WI38 (cell line): ENCODE results near the gene ZNF329.
A peak's percentile ranks its signal among the peaks of the same experiment; 100 is the strongest.

Source experiments
- H3K4me3 ChIP-seq: 2 replicates; pipeline ENCODE4 v1.5.1; 2011; ENCODE audit warnings: low read depth, mild to moderate bottlenecking, control low read depth, low read length
- TF ChIP-seq, protein P1 (sequence below): IDR thresholded peaks from 2 replicates; pipeline ENCODE4 v1.5.1; 2012; ENCODE audit warnings: low read depth, mild to moderate bottlenecking, control low read depth, low read length

Gene ZNF329

DNA sequence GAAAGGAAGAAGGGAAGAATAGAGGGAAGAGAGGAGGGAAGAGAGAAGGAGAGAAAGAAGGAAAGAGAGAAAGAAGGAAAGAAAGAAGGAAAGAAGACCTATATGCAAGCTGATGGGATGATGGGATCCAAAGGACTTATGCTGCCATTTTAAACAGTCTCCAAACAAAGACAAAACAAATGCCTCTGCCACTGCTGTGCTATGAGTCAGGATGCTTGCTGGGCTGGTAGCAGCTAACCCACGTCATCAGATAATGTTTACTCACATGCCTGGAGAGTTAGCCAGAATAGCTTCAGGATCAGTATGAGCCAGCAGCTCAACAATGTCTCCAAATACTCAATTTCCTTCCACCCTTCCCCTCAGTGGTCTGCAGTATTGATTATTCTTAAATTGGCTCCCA, 20.3 kb upstream of the ZNF329 start:
- no peak overlapping the region for H3K4me3 ChIP-seq
- TF ChIP-seq, protein P1, sequence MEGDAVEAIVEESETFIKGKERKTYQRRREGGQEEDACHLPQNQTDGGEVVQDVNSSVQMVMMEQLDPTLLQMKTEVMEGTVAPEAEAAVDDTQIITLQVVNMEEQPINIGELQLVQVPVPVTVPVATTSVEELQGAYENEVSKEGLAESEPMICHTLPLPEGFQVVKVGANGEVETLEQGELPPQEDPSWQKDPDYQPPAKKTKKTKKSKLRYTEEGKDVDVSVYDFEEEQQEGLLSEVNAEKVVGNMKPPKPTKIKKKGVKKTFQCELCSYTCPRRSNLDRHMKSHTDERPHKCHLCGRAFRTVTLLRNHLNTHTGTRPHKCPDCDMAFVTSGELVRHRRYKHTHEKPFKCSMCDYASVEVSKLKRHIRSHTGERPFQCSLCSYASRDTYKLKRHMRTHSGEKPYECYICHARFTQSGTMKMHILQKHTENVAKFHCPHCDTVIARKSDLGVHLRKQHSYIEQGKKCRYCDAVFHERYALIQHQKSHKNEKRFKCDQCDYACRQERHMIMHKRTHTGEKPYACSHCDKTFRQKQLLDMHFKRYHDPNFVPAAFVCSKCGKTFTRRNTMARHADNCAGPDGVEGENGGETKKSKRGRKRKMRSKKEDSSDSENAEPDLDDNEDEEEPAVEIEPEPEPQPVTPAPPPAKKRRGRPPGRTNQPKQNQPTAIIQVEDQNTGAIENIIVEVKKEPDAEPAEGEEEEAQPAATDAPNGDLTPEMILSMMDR, result no peak

DNA sequence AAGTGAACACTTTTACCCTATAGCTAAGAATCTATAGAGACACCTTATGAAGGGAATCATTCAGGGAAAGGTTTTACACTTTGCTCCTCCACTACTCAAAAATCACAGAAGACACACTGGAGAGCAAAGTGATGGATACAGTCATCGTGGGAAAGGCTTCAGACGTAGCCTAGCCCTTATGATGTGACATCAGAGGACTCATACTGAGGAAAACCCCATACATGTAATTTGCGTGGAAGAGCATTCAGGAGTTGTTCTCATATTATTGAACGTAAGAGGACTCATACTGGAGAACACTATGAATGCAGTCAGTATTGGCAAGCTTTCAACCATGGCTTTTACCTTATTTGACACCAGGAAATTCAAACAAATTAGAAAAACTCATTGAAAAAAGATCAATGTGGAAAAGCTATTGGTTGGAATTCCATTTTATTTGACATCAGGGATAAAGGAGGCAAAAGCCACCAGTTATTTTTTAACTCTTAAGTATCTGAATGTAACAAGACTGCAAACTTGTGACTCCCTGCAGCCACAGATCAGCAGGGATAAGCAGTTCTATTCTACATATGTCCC, 16.2 kb upstream of the ZNF329 start:
- TF ChIP-seq, protein P1, result no peak
- H3K4me3 ChIP-seq, result no peak overlapping the region

DNA sequence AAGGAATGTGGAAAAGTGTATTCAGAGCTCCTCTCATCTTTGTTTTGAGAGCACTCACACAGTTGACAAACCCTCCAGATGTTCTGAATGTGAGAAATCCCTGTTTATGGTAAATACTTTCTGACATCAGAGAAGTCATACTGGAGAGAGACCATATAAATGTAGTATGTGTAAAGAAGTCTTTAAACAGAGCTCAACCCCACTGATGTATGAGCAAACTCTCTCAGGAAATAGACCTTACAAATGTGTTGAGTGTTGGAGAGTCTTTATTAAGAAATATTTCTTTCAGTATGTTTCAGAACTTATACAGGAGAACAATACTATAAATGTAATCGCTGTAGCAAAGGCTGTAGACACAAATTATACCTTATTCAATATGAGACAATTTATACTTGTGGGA, 15.7 kb upstream of the ZNF329 start:
- TF ChIP-seq, protein P1, result no peak
- H3K4me3 ChIP-seq, result no peak overlapping the region

DNA sequence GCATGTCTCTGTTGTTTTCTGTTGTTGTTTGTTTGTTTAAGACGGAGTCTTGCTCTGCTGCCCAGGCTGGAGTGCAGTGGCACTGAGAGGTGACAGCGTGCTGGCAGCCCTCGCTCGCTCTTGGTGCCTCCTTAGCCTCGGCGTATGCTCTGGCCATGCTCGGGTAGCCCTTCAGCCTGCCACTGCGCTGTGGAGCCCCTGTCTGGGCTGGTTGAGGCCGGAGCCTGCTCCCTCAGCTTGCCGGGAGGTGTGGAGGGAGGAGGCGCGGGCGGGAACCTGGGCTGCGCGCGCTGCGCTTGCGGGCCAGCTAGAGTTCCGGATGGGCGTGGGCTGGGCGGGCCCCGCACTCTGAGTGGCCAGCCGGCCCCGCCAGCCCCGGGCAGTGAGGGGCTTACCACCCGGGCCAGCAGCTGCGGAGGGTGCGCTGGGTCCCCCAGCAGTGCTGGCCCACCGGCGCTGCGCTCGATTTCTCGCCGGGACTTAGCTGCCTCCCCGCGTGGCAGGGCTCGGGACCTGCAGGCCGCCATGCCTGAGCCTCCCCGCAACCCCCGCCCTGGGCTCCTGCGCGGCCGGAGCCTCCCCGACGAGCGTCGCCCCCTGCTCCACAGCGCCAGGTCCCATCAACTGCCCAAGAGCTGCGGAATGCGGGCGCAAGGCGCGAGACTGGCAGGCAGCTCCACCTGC, 6.6 kb upstream of the ZNF329 start:
- TF ChIP-seq, protein P1, result no peak
- H3K4me3 ChIP-seq, result no peak overlapping the region

DNA sequence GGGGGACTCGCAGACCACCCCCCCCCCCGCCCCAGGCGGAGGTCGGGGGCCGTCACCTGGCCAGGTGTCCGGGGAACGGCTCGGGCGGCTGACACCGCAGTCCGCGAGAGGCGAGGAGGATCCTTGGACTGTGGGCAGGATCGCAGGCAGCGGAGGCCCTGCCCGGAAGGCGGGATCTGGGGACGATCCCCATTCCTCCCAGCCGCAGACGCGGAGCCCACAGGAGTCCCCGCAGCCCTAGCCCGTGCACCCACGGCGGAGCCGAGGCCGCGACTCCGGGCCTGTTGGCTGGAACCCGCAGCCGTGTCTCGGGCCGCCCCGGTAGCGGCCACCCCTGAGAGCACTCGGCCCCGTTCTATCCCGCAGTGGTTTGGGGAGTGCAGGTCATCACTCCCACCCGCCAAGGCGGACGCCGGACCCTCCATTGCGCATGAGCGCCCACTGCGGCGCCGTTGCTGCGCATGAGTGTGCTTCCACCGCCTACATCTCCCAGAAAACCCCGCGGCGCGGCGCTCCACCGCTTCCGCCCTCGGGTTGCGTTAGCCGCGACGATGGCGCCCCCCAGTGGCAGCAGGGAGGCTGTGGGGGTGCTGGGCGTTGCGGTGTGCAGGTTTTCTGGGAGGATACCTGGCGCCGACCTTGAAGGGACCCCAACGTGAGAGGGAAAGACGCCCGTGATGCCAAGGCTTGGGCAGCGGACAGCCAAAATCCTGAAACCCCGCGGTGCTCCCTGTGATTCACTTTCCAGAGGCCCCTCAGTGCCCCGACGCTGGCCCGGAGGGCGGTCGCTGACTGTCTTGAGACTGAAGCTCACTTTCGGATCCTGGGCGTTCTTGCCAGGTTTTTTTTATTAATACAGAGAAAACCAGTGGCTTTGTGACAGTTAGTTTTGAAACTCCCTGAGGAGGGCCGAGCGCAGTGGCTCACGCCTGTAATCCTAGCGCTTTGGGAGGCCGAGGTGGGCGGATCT, 4.4 kb upstream of the ZNF329 start:
- peak overlapping the region; percentile 93 for H3K4me3 ChIP-seq

DNA sequence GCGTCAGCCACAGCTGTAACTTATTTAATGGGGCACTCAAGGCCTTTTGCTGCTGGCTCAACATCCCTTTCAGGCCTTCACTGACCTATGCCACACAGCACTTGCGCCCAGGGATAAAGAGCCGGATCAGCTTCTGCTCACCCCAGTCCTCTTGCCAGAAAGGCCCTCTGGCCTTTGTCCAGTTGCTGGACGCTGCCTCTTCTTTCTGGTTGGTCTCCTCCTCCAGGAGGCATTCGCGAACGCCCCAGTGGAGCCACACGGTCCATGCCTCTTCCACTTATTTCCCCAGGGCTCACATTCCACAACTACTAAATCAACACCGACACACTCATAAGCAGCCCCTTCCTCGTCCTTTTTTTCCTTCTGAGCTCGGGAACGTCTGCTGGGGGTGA, 3.7 kb upstream of the ZNF329 start:
- TF ChIP-seq, protein P1, result no peak
- H3K4me3 ChIP-seq, result peak overlapping the region; percentile 93

More for the DNA sequence above, 4.4 kb upstream of the ZNF329 start:
- TF ChIP-seq, protein P1, result peak; percentile 95
